Measurements from ENCODE around the gene HSPA1A.
A peak's percentile ranks its signal among the peaks of the same experiment; 100 is the strongest.
"Not testable (repeated sequence)": the region's sequence is repeated elsewhere in the genome, so short reads cannot be mapped to it uniquely, and the experiment has no call there.

Gene HSPA1A

DNA sequence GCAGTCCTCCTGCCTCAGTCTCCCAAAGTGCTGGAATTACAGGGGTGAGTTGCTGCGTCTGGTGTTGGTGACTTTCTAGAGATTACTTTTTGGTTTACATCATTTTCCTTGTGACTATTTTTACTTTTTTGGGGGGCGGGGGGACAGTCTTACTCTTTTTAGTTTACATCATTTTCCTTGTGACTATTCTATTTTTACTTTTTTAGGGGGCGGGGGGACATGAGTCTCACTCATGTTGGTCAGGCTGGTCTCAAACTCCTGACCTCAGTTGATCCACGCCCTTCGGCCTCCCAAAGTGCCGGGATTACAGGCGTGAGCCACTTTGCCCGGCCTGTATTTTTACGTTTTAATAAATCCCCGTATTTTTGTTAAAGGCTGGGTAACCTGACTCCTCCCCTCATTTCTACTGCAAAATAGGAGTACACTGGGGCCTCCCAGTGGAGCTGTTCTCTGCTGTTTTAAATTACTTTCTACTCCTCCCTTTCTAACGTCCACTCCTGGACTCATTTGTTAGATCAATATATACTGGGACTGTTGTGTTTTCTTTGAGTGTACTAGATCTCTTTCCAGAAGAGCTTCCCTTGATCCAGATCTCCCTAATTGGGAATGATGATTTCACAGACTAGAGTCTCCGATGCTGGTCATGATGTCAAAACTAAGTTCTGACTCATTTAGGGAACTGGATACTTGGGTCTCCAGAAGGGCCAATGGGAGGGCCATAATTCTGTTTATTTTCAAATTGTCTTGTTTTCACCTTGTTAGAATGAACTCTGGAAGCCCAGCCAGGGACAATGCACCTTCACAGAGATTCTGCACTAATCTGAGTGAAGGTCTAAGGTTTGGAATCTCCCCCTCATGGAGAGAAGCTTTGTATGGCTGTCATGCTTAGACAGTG lies 21.4 kb downstream of the HSPA1A start:
- peak; percentile 42 for DNase-seq

DNA sequence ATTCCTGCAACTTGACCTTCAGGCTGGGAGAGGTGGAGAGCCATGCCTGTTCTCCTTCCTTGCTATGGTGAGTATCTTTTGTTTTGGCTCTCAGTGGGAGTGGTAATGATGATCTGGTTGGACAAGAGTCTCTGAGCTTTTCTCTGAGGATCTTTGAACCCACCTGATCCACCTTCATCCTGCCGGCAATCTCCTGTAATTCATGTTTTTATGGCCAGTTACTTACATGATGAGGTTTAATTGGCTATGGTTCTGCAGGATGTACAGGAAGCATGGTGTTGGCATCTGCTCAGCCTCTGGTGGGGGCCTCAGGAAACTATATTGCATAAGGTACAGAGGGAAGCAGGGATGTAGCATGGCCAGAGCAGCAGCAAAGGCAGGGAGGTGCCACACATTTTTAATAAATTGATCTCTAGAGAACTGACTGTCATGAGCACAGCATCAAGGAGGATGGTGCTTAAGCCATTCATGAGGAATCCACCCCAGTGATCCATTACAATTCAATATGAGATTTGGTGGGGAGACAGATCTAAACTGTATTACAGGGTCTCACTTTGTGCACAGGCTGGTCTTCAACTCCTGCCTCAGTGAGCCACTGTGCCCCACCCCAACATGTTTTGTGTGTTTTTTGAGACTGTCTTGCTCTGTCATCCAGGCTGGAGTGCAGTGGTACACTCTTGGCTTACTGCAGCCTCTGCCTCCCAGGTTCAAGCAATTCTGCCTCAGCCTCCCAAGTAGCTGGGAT lies 22.2 kb downstream of the HSPA1A start:
- no peak for DNase-seq

DNA sequence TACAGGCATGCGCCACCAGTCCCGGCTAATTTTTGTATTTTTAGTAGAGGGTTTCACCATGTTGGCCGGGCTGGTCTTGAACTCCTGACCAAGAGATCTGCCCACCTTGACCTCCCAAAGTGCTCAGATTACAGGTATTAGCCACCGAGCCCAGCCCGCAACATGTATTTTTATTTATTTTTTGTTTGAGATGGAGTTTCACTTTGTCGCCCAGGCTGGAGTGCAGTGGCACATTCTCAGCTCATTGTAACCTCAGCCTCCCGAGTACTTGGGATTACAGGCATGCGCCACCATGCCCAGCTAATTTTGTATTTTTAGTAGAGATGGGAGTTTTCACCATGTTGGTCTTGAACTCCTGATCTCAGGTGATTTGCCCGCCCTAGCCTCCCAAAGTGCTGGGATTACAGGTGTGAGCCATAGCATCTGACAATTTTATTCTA lies 22.8 kb downstream of the HSPA1A start:
- not testable (repeated sequence) for DNase-seq

DNA sequence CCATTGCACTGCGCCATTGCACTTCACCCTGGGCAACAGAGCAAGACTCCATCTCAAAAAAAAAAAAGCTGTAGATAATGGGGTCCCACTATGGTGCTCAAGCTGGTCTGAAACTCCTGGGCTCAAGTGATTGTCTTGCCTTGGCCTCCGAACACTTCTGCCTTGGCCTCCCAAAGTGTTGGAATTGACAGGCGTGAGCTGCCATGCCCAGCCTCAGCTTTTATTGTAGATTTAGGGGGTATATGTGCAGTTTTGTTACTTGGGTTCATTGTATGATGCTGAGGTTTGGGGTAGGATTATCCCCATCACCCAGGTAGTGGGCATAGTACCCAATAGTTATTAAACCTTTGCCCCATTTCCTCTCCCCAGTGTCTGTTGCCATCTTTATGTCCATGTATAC lies 23.6 kb downstream of the HSPA1A start:
- no peak for DNase-seq

DNA sequence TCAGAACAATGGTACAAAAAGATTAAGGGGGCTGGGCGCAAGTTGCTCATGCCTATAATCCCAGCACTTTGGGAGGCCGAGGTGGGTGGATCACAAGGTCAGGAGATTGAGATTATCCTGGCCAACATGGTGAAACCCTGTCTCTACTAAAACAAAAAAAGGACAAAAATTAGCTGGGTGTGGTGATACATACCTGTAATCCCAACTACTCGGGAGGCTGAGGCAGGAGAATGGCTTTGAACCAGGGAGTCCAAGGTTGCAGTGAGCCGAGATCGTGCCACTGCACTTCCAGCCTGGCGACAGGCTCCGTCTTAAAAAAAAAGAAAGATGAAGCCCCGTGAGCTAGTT lies 24.4 kb downstream of the HSPA1A start:
- not testable (repeated sequence) for DNase-seq

DNA sequence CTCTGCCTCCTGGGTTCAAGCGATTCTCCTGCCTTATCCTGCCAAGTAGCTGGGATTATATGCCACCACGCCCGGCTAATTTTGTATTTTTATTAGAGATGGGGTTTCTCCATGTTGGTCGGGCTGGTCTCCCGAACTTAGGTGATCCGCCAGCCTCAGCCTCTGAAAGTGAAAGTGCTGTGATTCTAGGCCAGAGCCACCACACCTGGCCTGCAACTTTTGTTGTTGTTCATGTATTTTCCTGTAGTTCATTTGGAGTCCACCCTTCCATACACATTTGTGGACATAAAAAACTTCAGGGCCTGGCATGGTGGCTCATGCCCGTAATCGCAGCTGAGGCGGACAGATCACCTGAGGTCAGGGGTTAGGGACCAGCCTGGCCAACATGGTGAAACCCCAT lies 26.7 kb downstream of the HSPA1A start:
- no peak for DNase-seq

DNA sequence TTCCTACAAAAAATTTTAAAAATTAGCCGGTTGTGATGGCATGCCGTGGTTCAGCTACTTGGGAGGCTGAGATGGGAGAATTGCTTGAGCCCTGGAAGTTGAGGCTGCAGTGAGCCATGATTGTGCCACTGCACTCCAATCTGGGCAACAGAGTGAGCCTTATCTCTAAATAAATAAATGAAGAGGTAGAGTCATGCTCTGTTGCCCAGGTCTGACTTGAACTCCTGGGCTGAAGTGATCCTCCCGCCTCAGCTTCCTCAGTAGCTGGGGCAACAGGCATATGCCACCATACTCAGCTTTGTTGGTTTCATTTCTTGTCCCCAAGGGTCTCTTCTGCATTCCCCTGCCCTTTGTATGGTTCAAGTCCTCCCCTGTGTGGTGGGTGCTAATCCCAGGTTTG lies 29.2 kb downstream of the HSPA1A start:
- no peak for DNase-seq

DNA sequence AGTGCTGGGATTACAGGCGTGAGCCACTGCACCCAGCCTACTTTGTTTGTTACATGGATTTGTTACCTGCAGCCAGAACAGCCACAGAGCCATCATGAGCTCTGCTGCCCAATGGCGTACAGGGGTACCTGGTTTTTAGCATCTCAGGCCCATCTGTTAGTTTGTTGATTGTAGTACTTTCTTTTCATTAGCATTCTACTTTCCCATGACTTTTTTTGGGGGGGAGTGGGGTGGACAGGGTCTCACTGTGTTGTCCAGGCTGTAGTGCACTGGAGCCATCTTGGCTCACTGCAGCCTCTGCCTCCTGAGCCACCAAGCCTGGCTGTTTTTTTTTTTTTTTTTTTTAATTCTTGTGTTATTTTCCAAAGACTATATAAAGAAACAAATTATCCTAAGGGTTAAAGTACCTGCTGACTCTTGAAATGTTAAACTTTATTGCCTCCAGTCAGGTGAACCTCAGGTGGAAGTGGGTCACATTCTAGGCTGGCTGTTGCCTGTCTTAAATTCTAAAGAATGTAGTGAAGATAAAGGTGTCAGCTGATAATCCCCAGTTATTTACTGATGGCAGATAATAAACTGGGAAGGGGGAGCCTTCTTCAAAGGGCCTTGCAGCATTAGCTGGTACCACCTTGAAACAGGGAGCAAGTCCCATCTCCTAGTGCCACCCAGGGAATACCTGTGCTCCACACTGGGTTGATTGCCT lies 32.1 kb downstream of the HSPA1A start:
- DNase-seq: no peak

DNA sequence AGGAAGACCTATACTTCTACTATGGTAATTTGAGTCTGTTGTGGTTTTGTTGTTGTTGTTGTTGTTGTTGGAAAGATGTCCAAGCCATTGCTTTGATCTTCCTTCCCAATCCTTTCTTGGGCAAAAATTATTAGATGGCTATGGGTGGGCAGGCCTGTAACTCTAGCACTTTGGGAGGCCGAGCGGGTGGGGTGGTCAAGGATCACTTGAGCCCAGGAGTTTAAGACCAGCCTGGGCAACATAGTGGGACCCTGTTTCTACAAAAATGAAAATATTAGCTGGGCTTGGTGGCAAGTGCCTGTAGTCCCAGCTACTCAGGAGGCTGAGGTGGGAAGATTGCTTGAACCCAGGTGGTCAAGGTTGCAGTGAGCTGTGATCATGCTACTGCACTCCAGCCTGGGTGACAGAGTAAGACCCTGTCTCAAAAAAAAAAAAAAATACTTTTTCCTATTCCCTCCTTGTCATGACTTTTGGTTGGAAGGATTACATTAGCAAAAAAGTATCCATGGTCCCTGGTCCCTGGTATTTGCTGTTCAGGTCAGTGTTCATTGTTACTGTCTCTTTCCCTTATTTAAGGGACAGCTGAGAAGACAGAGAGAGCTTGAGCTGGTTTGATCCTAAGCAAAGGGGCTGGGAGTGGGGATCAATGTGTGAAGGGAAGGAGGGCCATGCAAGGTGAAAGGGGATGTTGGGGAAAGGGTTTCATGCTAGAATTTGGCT lies 35.6 kb downstream of the HSPA1A start:
- DNase-seq: no peak

DNA sequence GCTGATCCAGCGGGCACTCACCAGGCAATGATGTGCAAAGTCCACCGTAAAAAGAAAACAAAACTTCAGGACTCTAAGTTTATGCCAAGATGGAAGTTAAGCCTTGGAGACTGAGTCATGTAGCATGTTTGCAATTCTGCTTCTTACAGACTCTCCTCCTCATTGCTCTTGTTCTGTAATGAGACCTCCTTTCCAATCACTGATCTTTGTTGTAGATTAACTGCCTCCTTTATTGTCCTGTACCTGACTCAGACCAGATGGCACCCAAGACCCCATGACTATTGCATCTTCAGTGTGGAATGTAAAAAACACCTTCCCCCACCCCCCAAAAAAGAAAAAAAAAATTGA lies 36.1 kb downstream of the HSPA1A start:
- DNase-seq: no peak

DNA sequence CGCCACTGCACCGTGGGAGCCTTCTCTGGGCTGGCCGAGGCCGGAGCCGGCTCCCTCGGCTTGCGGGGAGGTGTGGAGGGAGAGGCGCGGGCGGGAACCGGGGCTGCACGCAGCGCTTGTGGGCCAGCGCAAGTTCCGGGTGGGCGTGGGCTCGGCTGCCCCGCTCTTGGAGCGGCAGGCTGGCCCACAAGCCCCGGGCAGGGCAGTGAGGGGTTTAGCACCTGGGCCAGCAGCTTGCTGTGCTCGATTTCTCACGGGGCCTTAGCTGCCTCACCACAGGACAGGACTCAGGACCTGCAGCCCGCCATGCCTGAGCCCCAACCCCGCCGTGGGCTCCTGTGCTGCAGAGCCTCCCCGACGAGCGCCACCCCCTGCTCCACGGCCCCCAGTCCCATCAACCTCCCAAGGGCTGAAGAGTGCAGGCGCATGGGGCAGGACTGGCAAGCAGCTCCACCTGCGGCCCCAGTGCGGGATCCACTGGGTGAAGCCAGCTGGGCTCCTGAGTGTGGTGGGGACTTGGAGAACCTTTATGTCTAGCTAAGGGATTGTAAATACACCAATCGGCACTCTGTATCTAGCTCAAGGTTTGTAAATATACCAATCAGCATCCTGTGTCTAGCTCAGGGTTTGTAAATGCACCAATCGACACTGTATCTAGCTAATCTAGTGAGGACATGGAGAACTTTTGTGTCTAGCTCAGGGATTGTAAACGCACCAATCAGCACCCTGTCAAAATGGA lies 36.8 kb downstream of the HSPA1A start:
- peak; percentile 25 for DNase-seq

DNA sequence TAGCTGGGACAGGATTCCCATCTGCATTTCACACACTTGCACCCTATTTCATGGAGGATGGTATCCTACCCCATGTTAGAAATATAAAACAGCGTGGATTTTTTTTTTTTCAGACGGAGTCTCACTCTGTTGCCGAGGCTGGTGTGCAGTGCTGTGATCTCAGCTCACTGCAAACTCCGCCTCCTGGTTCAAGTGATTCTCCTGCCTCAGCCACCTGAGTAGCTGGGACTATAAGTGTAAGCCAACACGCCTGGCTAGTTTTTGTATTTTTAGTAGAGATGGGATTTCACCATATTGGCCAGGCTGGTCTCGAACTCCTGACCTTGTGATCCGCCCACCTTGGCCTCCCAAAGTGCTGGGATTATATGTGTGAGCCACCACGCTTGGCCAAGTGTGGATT lies 42.4 kb downstream of the HSPA1A start:
- DNase-seq: not testable (repeated sequence)

DNA sequence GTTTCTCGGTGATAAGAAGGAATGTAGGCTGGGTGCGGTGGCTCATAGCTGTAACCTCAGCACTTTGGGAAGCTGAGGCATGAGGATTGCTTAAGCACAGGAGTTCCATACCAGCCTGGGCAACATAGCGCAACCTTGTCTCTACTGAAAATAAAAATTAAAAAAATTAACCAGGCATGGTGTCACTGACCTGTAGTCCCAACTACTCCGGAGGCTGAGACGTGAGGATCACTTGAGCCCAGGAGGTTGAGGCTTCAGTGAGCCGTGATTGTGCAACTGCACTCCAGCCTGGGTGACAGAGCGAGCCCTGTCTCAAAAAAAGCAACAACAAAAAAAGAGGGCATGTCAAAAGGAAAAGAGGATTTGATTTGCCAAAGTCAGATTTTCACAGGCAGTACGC lies 43.4 kb downstream of the HSPA1A start:
- DNase-seq: no peak

DNA sequence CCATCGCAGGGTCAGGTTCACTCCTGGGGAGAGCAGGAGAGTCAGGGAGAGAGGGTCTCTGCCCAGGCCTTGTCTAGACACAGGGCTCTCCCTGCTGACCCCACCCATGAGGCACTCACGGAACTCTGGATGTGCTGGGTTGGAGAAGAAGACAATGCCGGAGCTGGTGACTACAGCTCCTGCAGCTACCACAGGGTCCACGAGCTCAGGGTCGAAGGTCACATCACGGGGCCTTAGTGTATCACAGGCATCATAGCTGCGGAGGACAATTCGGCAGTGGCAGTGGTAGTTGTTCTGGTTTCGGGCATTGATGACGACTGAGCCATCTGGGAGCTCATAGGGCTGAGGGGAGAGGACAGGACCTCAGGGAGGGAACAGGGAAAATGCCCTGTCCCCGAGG lies 44.6 kb downstream of the HSPA1A start:
- no peak for DNase-seq

DNA sequence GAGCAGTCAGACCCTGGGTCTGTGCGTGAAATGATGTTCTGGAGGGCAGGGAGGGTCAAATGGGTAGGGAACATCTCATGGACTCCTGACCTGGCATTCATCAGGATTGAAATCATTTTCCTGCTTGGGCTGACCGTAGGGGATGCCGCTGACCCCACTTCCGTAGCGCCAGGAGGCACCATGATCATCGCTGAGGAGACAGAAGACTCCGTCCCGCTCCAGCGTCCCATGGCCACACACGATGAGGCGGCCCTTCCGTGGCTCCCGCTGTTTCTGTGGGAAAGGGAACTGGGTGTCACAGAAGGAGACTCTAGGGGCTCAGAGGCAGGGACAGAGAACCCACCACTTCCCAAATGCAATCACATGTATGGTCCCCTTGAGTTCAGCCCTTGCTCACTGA lies 45.0 kb downstream of the HSPA1A start:
- no peak for DNase-seq

DNA sequence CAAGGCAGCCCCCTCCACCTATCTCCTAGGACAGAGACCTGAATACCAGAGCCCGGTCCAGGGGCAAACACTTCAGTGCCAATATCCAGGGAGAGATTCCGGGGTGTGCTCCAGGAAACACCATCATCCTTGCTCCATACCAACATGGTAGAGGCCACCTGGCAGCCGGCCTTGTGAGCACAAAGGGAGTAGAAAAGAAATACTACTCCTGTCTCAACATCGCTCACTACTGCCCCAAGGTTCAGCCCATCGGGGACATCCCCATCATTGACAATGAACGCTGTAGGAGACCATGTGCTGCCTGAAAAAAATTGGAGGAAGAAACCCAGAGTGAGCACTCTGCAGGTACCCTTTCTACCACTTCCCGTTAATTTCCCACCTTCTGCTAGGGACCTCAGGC lies 45.8 kb downstream of the HSPA1A start:
- no peak for DNase-seq

DNA sequence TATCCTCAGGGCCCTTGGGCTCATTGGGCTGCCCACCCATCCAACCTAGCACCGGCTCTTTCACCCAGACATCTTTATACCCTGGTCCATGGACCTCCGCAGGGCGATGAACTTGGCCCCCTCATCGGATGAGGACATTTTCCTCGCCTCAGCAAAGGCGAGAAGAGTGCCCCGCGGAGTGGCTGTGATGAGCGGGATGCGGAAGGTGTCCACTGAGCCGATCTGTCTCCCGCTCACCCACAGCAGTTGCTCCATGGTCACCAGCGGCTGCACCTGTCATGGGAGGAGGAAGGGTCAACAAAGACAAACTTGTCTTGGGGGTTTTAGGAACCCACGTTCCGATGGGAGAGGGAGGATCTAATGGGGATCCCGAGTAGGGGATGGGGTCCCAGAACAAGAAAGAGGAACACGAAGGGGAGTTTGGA lies 46.6 kb downstream of the HSPA1A start:
- no peak for DNase-seq

DNA sequence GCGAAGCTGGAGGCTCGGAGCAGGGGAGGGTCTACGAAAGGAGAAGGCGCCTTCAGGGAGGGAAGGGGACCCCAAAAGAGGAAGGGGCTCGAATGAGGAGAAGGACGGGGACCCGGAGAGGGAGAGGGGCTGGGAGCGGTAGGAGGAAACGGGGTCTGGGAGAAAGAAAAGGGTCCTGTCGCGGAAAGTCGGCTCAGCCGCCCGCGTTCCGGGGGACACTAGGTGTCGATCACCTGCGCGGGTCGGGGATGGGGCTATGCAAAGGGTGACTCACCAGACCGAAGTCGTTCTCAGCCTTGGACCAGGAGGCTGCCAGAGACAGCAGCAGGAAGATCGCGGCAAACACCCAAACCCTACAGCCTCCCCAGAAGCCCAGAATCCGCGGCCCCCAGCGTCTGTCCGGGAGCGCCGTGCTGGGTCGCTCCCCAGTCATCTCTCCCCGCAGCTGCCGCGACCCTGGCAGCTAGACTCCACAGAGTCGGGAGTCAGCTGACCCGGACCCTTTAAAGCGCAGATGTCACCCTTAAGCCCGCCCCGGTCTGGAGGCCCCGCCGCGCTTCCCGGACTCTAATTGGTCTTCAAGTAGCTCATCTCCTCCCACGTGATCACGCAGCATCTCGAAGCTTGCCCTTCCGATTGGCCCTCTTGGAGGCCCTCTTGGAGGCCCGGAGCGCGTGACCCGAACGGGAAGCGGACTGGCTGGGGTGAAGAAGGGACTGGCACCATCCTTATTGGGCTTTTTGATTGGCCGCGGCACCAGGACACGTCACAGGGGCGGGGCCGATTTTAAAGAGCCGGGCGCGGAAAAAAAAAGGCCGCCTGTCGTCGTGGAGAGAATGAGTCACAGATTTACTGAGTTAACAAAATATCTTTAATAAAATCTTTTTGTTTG lies 47.2 kb downstream of the HSPA1A start, which contains the start of gene NEU1:
NEU1 (minus strand) TSS at position 478 of the 892 bp plus-strand sequence; CDS start at position 433, 45 bp downstream.
- peak; percentile 100 for DNase-seq

DNA sequence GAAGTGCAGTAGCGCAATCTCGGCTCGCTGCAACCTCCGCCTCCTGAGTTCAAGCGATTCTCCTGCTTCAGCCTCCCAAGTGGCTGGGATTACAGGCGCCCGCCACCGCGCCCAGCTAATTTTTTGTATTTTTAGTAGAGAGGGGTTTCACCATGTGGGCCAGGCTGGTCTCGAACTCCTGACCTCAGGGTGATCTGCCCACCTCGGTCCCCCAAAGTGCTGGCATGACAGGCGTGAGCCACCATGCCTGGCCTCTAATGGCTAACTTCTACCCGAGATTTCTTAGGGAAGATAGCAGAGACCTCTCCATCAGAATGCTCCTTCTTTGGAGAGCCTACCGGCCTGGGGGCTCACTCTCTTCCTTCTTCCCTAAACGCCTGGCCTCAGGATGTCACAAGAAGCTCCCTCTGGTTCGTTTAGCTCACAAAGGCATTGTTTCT lies 48.8 kb downstream of the HSPA1A start:
- DNase-seq: not testable (repeated sequence)

DNA sequence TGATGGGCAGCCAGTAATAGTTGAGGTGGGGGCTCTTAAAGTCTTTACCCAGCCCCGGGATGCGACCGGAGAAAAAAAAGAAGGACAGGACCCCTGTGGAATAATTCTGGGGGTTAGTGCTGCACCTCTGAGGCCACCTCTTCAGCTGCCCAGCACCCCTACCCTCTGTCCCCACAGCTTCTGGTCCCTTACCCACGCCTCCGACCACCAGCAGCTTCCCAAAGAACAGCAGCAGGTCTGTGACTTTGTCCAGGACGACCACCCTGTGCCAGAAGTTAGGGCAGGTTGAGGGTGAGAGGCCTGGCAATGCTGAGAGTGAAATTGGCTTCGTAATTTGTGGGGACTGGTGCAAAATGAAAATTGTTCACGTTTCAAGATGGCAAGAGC lies 49.5 kb downstream of the HSPA1A start:
- DNase-seq: no peak

Data from CD4-positive, alpha-beta T cell treated with Interleukin-17A for 1 hour (primary cell).